HEK293 (cell line): ENCODE data around the gene ZNF423.
A peak's percentile ranks its signal among the peaks of the same experiment; 100 is the strongest.

ENCODE experiments used
- CTCF ChIA-PET: fragments of 350-600 bp; formaldehyde crosslinking; extraction: SDS; loops from one replicate; lab custom pipeline; 2021; ENCODE audit warnings: antibody characterized with exemption; lab: Yijun Ruan, JAX
- POLR2A ChIA-PET: fragments of 300-600 bp; formaldehyde crosslinking; extraction: SDS; loops from one replicate; lab custom pipeline; 2020; ENCODE audit warnings: antibody characterized with exemption, inconsistent platforms; lab: Yijun Ruan, JAX
- H3K27ac ChIP-seq: fragments of 200-500 bp; sonication (Bioruptor generic); 2 replicates; pipeline ENCODE4 v1.5.1; 2014; ENCODE audit warnings: low read depth, low read length, control low read depth, inconsistent platforms; ENCODE audit errors: extremely low read depth
- H3K36me3 ChIP-seq, 2 experiments: fragments of 200-500 bp in 1 of 2; sonication (Bioruptor generic) in 1 of 2; 1 replicate in 1 of 2; 2 replicates in 1 of 2; pipeline ENCODE4 v1.5.1; 2014 to 2017; ENCODE audit warnings: inconsistent platforms in 2 of 2, low read length in 2 of 2; ENCODE audit not compliant: control insufficient read depth in 2 of 2, insufficient read depth in 1 of 2
- H3K4me1 ChIP-seq: fragments of 200-500 bp; sonication (Bioruptor generic); 2 replicates; pipeline ENCODE4 v1.5.1; 2014; ENCODE audit warnings: mild to moderate bottlenecking, low read length, inconsistent platforms; ENCODE audit not compliant: control insufficient read depth, insufficient read depth
- H3K4me3 ChIP-seq: 2 replicates; pipeline ENCODE4 v1.5.1; 2011; ENCODE audit warnings: low read depth, mild to moderate bottlenecking, control low read depth, low read length, moderate library complexity
- H3K9me3 ChIP-seq: fragments of 200-500 bp; sonication (Bioruptor generic); 2 replicates; pipeline ENCODE4 v1.5.1; 2014; ENCODE audit warnings: low read depth, low read length, inconsistent platforms; ENCODE audit not compliant: control insufficient read depth, insufficient read depth
- EGR2 ChIP-seq: fragments of 450-650 bp; formaldehyde crosslinking; IDR thresholded peaks from 2 replicates; pipeline ENCODE4 v1.5.1; 2016; ENCODE audit warnings: low read depth, missing biosample characterization, missing genetic modification characterization
- GFI1B ChIP-seq: fragments of 450-650 bp; formaldehyde crosslinking; IDR thresholded peaks from 2 replicates; pipeline ENCODE4 v1.5.1; 2016; ENCODE audit warnings: missing biosample characterization, missing genetic modification characterization
- HOXC10 ChIP-seq: sonication (generic); formaldehyde crosslinking; IDR thresholded peaks from 2 replicates; pipeline ENCODE4 v1.8.1; 2023; ENCODE audit warnings: mild to moderate bottlenecking, missing genetic modification reagents
- PRDM6 ChIP-seq: fragments of 450-650 bp; formaldehyde crosslinking; IDR thresholded peaks from 2 replicates; pipeline ENCODE4 v1.5.1; 2017; ENCODE audit warnings: missing biosample characterization, missing genetic modification characterization
- ZFHX2 ChIP-seq: fragments of 450-650 bp; formaldehyde crosslinking; conservative IDR thresholded peaks from 2 replicates; pipeline ENCODE4 v1.5.1; 2016; ENCODE audit warnings: missing biosample characterization, missing genetic modification characterization
- ZNF157 ChIP-seq: fragments of 450-650 bp; formaldehyde crosslinking; IDR thresholded peaks from 2 replicates; pipeline ENCODE4 v1.5.1; 2016; ENCODE audit warnings: missing biosample characterization, missing genetic modification characterization
- ZNF24 ChIP-seq: fragments of 450-650 bp; formaldehyde crosslinking; IDR thresholded peaks from 2 replicates; pipeline ENCODE4 v1.5.1; 2016; ENCODE audit warnings: missing biosample characterization, missing genetic modification characterization
- ZNF248 ChIP-seq: fragments of 450-650 bp; formaldehyde crosslinking; IDR thresholded peaks from 2 replicates; pipeline ENCODE4 v1.5.1; 2017; ENCODE audit warnings: missing biosample characterization, missing genetic modification characterization
- ZNF362 ChIP-seq: fragments of 450-650 bp; formaldehyde crosslinking; IDR thresholded peaks from 2 replicates; pipeline ENCODE4 v1.5.1; 2016; ENCODE audit warnings: missing biosample characterization, missing genetic modification characterization
- ZNF416 ChIP-seq: fragments of 450-650 bp; formaldehyde crosslinking; IDR thresholded peaks from 2 replicates; pipeline ENCODE4 v1.5.1; 2016; ENCODE audit warnings: missing biosample characterization, missing genetic modification characterization
- ZNF529 ChIP-seq: fragments of 450-650 bp; formaldehyde crosslinking; IDR thresholded peaks from 2 replicates; pipeline ENCODE4 v1.5.1; 2017; ENCODE audit warnings: missing genetic modification characterization, missing biosample characterization; ENCODE audit not compliant: insufficient replicate concordance
- ZNF654 ChIP-seq: fragments of 450-650 bp; formaldehyde crosslinking; IDR thresholded peaks from 2 replicates; pipeline ENCODE4 v1.5.1; 2016; ENCODE audit warnings: low read depth, missing biosample characterization, missing genetic modification characterization
- ZNF768 ChIP-seq: fragments of 450-650 bp; formaldehyde crosslinking; IDR thresholded peaks from 2 replicates; pipeline ENCODE4 v1.5.1; 2018; ENCODE audit warnings: missing biosample characterization, mild to moderate bottlenecking, missing genetic modification characterization
- ZSCAN5A ChIP-seq: fragments of 450-650 bp; formaldehyde crosslinking; IDR thresholded peaks from 2 replicates; pipeline ENCODE4 v1.5.1; 2016; ENCODE audit warnings: missing biosample characterization, missing genetic modification characterization
- TF ChIP-seq, protein P1 (sequence below): fragments of 450-650 bp; formaldehyde crosslinking; IDR thresholded peaks from 2 replicates; pipeline ENCODE4 v1.5.1; 2016; ENCODE audit warnings: missing biosample characterization, missing genetic modification characterization
- TF ChIP-seq, protein P2 (sequence below): fragments of 450-650 bp; IDR thresholded peaks from 2 replicates; pipeline ENCODE4 v1.5.1; 2018; ENCODE audit warnings: missing biosample characterization, missing genetic modification characterization
- TF ChIP-seq, protein P3 (sequence below): fragments of 450-650 bp; formaldehyde crosslinking; IDR thresholded peaks from 2 replicates; pipeline ENCODE4 v1.5.1; 2016; ENCODE audit warnings: missing biosample characterization, missing genetic modification characterization

ZNF423 gene

GRCh38 chr16:49583911-49584310, 272.0 kb downstream of the ZNF423 start (continued):
- TF ChIP-seq HOXC10 (CRISPR knock-in tag) (no peak), PRDM6 (tag by site-specific recombination) (no peak), ZNF654 (tag by site-specific recombination) (no peak), ZNF157 (tag by site-specific recombination) (no peak), ZNF768 (tag by site-specific recombination) (no peak), ZNF24 (tag by site-specific recombination) (no peak)

DNA sequence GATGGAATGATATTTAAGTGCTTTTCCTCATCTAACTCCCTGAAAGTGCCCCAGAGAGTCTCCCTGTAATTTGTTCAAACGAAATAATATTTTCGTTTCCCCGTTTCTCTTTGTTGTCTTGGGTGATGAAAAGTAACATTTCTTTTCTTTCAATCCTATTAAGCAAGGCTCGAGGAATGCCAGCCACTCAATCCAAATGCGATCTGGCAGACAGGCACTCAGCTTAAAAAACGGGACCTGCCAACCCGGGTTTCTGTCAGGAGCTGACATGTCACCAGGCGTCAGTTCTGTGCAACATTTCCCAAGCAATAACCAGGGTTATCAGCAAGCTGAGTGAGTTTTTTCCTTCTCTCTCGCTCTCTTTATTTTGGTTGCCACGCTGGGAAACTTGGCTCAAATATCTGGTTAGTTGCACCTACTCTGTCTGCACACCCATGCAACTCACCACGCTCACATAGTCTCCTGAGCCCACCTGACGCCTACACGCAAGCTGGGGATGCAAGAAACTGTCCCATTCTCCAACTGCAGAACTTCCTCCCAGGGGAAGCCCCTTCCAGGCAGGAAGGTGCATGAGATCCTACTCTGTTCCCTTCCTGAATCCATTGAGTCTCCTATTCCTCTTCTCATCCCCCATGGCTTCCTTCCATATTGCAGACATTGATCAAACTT, 274.1 kb downstream of the ZNF423 start:
- POLR2A ChIA-PET = no interaction called here
- CTCF ChIA-PET = interaction anchor here (0.8 to 1.3 kb wide), 2 partner anchors 11 to 25 kb away, joined by 3 to 7 read pairs; no protein-coding TSS in a partner anchor
- H3K4me1 ChIP-seq = no peaks in the 10 kb centered on the region

More for the DNA sequence above, 274.1 kb downstream of the ZNF423 start:
- no peaks in the 10 kb centered on the region for H3K9me3 ChIP-seq
- H3K4me3 ChIP-seq = no peak overlapping the region
- TF ChIP-seq ZNF248 (tag by site-specific recombination) = no peak
- TF ChIP-seq EGR2 (tag by site-specific recombination) = peak; percentile 73
- no peak for TF ChIP-seq GFI1B (tag by site-specific recombination)
- TF ChIP-seq, protein P1, sequence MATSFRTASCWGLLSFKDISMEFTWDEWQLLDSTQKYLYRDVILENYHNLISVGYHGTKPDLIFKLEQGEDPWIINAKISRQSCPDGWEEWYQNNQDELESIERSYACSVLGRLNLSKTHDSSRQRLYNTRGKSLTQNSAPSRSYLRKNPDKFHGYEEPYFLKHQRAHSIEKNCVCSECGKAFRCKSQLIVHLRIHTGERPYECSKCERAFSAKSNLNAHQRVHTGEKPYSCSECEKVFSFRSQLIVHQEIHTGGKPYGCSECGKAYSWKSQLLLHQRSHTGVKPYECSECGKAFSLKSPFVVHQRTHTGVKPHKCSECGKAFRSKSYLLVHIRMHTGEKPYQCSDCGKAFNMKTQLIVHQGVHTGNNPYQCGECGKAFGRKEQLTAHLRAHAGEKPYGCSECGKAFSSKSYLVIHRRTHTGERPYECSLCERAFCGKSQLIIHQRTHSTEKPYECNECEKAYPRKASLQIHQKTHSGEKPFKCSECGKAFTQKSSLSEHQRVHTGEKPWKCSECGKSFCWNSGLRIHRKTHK (tag by site-specific recombination) = no peak
- TF ChIP-seq ZNF416 = no peak
- no peak for TF ChIP-seq ZNF362 (tag by site-specific recombination)
- TF ChIP-seq ZSCAN5A (tag by site-specific recombination) = no peak
- TF ChIP-seq, protein P2, sequence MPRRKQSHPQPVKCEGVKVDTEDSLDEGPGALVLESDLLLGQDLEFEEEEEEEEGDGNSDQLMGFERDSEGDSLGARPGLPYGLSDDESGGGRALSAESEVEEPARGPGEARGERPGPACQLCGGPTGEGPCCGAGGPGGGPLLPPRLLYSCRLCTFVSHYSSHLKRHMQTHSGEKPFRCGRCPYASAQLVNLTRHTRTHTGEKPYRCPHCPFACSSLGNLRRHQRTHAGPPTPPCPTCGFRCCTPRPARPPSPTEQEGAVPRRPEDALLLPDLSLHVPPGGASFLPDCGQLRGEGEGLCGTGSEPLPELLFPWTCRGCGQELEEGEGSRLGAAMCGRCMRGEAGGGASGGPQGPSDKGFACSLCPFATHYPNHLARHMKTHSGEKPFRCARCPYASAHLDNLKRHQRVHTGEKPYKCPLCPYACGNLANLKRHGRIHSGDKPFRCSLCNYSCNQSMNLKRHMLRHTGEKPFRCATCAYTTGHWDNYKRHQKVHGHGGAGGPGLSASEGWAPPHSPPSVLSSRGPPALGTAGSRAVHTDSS (tag by site-specific recombination) = no peak
- TF ChIP-seq ZFHX2 = peak; percentile 46
- TF ChIP-seq, protein P3, sequence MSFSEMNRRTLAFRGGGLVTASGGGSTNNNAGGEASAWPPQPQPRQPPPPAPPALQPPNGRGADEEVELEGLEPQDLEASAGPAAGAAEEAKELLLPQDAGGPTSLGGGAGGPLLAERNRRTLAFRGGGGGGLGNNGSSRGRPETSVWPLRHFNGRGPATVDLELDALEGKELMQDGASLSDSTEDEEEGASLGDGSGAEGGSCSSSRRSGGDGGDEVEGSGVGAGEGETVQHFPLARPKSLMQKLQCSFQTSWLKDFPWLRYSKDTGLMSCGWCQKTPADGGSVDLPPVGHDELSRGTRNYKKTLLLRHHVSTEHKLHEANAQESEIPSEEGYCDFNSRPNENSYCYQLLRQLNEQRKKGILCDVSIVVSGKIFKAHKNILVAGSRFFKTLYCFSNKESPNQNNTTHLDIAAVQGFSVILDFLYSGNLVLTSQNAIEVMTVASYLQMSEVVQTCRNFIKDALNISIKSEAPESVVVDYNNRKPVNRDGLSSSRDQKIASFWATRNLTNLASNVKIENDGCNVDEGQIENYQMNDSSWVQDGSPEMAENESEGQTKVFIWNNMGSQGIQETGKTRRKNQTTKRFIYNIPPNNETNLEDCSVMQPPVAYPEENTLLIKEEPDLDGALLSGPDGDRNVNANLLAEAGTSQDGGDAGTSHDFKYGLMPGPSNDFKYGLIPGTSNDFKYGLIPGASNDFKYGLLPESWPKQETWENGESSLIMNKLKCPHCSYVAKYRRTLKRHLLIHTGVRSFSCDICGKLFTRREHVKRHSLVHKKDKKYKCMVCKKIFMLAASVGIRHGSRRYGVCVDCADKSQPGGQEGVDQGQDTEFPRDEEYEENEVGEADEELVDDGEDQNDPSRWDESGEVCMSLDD = no peak
- TF ChIP-seq ZNF529 (tag by site-specific recombination) = no peak
- no peak overlapping the region for H3K27ac ChIP-seq
- H3K36me3 ChIP-seq = no peaks in the 10 kb centered on the region
